ENCODE measurements around the gene KCNIP2.

GRCh38 chr10:101840741-101841453, 2.7 kb downstream of the KCNIP2 start:
- TF ChIP-seq EZH2 (IDR thresholded peaks at IDR 0.05; ENCODE audit: insufficient read depth, poor library complexity, severe bottlenecking) = no peak
- no peak for TF ChIP-seq EZH2phosphoT487 (IDR thresholded peaks at IDR 0.05; ENCODE audit: insufficient read depth, low read depth)

Measured in GM23248 (cell line).